ENCODE measurements around the gene ELAVL2.

The ELAVL2 gene

DNA sequence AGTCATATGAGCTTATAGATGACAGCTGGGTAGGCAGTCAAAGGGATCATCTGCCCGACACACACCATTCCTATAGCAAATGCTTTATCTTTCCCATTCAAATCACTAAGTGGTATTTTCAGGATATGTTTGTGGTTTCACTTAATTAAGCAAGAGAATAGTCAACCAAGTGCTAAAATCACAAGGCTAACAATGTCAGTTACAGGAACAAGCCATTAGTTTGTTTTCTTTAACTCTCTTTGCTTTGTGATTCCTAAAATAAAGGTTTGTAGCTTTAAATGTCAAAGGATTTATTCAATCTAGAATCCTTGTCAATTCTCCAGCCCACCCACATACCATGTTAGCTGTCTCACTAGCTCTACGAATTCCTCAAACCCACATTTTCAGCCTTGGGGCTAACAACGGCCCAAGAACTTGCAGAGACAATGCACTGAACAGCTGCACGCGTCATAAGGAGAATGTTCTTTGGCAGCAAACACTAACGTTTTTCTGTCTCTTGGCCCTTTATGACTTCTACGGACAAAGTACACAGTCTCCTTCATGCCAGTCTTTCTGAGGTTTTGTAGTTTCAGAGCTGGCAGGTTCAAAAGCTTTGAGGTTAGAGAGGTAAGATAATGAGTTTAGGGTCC lies 56.6 kb downstream of the ELAVL2 start:
- no peak for DNase-seq (ENCODE audit: low read depth in 2 of 2)

DNA sequence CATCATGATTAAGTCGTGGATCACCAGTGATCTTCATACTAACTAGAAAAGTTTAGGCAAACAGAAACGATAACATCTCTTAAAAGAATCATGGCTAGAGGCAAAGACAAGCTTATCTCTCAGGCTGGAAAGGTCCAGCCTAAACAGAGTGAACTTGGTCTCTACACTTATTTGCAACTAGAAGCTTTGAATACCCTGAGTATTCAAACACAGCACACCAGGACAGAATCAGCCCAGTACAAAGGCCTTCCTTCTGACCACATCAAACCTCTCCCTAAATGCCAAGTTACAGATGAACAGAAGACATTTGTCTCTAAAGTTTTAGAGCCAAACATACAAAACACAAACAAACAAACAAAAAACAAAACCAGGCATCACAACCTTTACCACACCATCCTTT lies 57.2 kb downstream of the ELAVL2 start:
- DNase-seq (ENCODE audit: low read depth in 2 of 2), result no peak

DNA sequence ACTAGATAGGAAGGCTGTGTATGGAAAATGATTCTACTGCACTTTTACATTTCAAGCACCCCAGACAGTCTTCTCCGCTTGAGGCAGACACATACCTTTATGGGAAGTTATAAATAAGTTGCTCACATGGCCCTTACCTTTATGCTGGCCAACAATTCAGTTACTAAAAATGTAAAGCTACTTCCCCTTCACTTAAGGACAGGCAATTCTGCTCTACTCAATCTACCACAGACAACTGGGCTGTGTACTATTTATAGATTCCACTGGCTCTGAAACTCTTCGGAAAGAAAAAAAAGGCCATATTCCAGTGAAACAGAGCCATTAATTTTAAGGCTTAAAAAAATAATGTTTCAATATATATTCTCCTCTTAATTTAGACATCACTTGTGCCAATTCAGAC lies 59.4 kb downstream of the ELAVL2 start:
- no peak for DNase-seq (ENCODE audit: low read depth in 2 of 2)

DNA sequence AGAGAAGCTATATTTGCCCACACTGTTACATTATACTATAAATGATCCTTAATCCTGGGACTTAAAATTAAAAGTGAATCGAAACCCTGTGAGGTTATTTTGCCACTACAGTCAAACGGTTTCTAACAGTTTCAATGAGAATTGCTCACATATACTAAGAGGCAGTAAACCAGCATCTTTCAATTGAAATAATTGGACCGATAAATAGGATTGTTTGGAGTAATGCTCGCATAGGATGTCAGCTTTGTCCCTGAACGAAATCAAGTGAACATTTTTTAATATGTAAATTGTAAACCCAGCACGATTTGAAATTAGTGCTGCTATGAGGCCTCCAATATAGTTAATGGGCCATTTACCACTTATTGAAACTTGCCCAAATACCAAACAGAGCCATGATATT lies 60.5 kb downstream of the ELAVL2 start:
- DNase-seq (ENCODE audit: low read depth in 2 of 2), result no peak

DNA sequence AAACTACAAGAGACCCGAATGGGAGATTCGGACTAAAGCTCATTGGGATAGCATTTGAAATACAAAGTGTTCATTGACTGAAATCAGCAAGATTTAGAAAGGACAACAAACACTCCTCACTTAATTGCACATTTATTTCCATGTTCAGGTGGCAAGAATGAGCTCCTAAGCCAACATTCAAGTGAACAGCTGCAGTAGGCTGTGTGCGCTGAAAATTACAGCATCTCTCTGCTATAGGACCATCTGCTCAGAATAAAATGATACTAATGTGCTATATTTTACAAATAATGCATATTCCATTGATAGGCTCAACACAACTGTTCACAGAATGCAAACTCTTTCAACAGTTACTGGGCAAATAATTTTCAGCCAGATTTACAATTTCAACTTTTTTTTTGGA lies 61.8 kb downstream of the ELAVL2 start:
- no peak for DNase-seq (ENCODE audit: low read depth in 2 of 2)

DNA sequence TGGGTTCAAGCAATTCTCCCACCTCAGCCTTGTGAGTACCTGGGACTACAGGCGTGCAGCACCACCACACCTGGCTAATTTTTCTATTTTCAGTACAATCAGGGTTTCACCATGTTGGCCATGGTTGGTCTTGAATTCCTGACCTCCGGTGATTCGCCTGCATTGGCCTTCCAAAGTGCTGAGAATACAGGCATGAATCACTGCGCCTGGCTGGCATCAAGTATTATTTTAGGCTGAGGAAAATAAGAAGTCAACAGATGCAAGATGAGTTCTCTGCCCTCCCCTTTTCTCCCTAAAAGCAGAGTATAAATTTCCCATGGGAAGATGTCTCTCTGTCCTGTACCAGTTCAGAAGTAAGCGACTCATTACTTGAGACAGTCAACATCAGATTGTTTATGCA lies 71.5 kb downstream of the ELAVL2 start:
- DNase-seq (ENCODE audit: low read depth in 2 of 2), result no peak

DNA sequence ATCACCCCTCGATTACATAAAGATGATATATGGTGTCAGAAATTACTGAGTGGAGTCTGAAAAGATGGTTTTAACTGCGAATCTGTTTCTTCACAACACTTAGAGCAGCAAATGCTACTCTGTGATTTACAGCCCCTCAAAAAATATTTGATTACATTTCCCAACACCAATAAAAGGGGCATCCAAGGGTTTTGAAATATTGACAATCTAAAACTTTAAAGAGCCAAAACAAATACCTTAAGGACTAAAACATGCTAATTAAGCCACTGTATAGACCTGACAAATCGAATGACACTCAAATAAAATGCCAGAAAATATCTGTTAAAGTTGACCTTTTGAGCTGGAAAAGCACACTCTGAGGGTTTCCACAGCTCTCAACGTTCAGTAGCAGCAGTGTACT lies 73.2 kb downstream of the ELAVL2 start:
- DNase-seq (ENCODE audit: low read depth in 2 of 2), result no peak

DNA sequence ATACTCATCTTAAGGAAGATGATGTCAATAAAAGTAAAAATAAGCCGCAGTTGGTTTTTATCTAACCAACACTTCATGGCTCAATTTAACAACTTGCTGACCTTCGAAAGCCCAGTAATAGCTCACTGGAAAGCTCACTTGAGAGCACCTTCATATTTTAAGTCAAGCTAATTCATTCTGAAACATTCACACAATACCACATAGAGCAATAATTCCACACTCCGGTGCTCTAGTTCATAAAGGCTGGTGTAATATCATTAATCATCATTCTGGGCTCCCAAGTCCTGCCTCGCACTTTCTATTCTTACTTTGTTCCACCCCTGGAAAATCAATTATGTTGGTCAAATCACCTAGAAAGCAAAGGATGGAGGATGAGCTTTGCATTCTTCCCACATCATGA lies 74.4 kb downstream of the ELAVL2 start:
- no peak for DNase-seq (ENCODE audit: low read depth in 2 of 2)

DNA sequence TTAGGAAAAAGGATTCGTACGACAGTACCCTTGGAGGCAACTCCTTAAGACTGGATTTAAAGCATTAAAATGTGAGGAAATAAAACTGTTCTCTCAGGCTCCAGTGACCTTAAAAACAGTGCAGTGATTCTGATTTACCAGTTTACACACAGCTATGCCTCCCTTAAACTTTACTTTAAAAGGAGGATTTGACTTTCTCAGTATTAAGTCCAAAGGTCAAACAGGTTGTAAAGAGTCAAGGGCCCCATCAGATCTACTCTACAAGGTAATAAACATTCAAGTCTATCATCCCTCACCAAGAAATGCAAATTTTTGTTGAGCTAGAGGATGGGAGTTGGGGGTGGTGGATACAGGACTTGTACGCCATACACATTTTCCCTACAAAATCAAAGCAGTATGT lies 75.2 kb downstream of the ELAVL2 start:
- DNase-seq (ENCODE audit: low read depth in 2 of 2), result no peak

DNA sequence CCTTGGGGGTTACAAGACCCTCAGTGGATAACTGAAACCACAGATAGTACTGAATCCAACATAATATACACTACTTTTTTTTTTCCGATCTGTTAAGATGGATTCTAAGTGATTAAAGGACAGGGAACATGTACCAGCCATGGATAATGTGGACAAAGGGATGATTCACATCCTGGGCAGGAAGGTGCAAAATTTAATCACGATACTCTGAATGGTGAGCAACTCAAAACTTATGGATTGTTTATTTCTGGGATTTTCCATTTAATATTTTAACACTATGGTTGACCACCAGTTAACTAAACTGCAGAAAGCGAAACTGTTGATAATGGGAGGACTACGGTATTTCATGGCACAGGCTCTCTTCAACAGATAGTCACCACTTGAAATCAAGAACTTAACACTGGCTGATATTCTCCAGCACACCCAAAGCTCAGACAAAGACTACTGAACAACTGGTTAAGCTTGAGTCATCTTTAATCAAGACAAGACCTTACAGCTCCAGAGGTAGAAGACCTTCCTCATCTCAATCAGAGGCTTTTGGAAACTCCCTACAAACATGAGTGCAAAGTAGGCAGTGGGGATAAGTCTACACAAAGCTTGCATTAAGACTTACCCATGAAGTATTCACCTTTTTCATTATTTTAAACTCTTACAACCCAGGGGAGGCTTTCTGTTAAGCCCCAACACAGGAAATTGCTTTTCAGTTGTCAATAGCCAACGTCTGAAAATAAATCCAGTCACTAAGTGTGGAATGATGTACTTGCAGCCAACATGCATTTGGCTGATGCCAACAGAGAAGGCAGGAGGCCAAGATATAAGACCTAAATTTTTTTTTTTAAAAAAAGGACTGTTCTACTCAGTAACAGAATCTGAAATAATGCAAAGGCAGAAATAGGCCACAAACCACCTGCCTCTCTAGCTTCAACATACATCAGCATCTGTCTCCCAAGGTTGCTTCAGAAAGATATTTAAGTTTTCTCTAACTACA lies 78.7 kb downstream of the ELAVL2 start:
- DNase-seq (ENCODE audit: low read depth in 2 of 2), result no peak

DNA sequence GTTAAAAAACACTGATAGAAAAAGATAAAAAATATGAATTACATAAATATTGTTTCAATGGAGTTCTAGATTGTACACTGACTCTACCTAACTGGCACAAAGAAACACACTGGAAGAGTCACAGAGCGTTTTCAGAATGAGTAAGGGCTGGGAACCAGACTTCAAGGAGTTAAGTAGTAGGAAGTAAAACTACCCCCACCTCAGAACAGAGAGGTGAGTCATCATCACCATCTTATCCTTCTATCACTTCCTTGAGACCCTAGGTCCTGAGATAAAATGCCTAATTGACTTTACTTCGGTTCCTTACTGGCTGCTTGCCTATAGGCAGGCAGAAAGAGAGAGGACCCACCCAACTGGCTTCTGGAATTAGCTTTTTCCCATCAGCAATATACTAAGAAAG lies 79.7 kb downstream of the ELAVL2 start:
- DNase-seq (ENCODE audit: low read depth in 2 of 2), result no peak

DNA sequence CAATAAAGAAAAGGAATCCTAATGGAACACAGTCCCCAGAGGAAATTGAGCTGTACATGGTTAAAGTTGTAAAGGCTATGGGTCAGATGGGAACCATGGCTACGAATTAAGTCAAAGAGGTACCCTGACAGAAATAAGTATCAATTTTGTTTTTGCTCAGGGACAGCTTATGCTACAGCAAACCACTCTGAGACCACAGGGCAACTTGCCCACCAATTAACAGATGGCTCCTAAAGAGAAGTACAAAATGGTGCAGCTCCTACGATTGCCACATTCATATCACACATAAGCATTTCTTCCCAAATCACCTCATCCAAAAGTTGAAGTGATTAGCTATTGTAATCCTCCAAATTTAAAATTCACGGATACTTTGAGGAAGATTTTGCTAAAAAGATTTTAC lies 83.0 kb downstream of the ELAVL2 start:
- DNase-seq (ENCODE audit: low read depth in 2 of 2), result no peak

DNA sequence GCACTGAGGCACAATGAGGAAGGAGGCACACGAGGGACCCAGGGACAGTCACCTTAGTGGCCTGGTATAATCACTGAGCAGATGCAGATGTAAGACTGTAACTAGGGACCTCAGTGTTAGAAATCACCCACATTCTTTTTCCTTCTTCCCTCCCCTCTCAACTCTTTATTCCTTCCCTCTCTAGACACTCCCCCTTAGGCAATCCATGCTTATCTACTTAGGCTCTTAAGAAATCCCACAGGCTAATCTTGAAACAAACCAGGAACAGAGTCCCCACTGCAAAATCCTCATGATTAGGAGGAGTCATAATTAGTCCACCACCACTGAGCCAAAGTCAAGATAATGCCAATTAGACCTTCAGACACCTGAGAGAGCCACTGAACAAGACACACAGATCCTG lies 84.7 kb downstream of the ELAVL2 start:
- DNase-seq (ENCODE audit: low read depth in 2 of 2), result no peak

DNA sequence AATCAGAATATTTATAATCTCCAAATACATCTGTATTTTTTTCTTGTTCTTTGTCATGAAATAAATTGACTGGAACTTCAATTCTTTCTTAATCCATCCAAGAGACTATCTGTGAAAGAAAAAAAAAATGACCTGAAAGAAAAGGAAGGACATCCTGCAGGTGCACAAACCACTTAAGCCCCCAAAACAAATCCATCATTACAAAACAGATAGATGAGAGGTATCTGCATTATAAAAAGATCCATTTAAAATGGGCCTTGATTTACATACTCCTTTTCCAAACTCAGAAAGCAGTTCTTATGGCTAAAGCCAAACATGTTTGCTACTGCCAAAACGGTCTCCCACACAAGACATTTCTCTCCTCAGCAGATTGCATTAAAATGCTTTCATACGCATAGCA lies 85.5 kb downstream of the ELAVL2 start:
- no peak for DNase-seq (ENCODE audit: low read depth in 2 of 2)

DNA sequence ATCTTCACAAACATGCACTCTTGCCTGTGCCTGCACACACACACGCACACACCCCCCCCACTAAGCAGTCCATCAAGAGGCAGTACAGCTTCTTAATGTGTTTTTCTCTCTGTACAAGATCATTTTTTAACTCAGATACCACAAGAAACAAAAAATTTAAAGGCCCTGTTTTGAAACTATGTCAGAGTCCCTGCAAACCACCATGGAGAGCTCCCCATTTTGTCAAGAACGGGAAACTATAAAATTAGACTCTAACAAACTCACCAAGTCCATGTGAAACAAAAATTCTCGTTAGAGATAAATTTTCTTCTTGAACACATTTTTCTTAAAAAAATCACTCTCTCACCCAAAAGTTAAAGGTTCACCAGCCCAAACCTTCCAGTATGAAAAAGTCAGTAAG lies 86.3 kb downstream of the ELAVL2 start:
- no peak for DNase-seq (ENCODE audit: low read depth in 2 of 2)

DNA sequence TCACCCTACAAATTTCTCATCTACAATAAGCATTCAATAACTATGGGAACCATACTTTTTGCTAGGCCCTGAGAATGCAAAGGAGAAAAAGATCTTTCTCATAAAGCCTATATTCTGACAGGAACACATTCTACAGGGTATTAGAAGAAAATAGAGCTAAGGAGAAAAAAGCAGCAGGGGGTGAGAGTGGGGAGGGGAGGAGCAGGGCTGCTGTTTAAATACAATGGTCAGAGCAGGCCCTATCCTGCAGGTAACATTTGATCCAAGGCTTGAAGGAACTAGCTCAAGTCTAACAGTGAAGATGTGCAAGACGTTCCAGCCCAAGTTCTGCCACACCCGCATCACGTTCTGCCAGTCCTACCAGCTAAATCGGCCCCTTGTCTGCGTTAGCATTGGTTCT lies 89.7 kb downstream of the ELAVL2 start:
- no peak for DNase-seq (ENCODE audit: low read depth in 2 of 2)

DNA sequence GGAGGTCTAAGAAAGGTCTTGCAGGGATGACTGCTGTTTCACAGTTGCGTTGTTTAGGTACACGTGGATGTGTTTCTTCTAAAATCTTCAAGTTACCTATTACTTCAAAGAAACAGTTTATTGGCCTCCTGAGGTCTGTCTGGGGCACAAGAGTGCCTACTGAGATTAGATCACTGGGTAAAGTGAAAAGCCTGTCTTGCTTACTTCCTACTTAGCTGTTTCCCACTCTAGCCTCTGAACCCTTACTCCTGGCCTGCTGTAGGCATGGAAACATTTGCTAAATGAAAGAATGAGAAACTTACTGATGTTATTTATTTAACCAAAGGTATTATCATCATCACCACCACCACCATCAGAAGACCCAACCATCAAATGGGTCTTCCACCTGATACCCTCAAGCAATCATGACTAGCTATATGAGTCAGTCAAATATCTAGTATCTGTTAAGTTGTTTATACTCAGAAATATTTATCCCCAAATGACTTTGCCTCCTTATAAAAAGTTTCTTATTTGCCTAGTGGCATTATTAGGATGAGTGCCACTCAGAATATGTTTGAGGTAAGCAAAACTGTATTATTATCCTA lies 92.5 kb downstream of the ELAVL2 start:
- DNase-seq (ENCODE audit: low read depth in 2 of 2), result no peak

DNA sequence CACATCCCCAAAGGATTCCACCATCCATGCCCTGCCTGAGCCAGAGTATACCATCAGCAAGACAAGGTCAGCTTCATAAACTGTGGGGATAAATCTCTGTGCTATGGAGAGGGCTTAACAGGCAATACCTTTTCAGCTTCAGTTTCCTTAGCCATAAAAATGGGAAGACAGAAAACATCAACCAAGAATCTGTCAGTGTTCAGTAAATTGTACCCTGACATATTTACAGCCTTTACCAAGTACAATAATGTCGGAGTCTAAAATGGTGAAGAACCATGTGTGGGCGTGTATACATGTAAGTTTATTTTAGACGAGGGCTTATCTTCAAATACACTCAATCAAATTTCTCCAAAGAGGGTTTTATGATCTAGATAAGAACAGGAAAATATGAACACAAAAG lies 94.7 kb downstream of the ELAVL2 start:
- no peak for DNase-seq (ENCODE audit: low read depth in 2 of 2)

DNA sequence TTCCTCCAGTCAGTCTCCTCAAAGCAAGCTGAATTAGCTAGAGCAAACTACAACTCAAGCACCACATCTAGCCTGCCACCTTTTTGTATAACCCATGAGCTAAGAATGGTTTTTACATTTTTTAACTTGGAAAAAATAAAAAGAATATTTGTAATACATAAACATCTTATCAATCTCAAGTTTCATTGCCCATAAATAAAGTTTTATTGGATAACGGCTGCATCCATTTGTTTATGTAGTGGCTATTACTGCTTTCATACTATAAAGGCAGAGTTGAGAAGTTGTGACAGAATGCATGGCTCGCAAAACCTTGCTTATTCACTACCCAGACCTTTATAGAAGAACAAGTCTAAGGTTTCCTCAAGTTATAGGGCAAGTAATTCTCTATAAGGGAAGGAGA lies 95.7 kb downstream of the ELAVL2 start:
- DNase-seq (ENCODE audit: low read depth in 2 of 2), result no peak

DNA sequence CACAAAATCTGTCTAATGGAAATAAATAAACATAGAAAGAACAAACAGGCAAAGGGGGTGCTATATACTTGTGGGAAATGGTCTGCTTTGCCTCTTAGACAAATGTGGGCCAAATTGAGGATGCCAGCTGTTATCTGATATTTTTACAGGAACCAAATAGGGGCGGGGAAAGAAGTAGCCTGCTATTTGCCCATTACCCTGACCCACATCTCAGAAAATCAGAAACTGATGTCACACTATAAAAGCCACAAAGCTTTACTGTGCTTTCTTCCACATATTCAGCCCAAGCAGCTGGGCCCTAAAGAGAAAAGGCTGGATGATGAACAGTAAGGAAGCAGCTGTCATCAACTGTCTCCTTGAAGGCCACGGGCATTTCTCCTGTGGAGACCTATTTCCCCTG lies 97.3 kb downstream of the ELAVL2 start:
- DNase-seq (ENCODE audit: low read depth in 2 of 2), result no peak

DNA sequence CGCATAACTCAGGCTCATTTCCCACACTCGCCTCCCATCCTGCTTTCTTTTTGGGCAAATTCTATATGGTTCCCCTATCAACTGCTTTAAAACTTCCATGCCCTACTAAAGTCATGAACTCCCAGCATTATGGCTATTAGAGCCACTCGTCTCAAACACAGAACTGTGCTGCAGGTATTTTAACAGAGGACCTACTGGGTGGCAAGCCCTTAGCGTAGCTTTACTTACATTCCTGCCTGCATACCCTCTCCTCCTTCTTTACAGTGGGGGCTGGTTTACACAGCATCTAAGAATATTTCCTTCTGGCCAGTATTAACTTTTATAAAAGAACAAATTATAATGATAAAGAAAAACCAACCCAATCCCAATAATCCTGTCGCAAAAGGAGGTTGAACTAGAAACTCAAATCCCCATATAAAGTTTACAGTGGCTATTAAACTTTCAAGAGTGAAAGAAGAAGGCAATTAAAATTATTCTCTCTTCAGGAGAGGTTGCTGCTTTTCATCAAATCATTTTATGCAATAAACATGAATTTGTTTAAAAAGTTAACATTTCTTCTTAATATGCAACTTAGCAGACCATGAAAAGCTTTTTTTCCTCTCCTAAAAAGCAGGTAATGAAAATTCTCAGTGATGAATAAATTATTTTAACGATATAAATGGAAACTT lies 100.6 kb downstream of the ELAVL2 start:
- DNase-seq (ENCODE audit: low read depth in 2 of 2), result no peak

DNA sequence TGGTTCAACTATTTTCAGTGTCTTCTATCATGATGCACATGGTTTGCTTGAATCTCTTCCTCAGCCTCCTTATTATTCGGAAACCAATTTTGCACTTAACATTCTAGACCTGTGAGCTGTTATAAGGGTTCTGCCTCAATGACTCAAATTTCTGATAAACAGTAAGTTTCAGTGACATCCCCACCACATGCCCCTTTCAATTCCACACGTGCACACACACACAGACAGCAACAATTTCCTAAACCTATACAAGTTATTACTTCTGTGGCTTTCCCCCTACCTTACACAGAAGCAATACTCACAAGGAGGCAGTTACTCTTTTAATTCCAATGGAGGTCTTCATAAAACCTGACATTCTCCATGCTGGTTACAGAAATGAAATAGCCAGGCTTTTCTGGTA lies 102.4 kb downstream of the ELAVL2 start:
- DNase-seq (ENCODE audit: low read depth in 2 of 2), result no peak

All from stimulated activated CD4-positive, alpha-beta T cell treated with anti-CD3 and anti-CD28 coated beads, Interleukin-1b, Interleukin-23, amount 100 ng/mL, for 4 hours (primary cell).